ENCODE data around the gene TRIM2. TPM values are rescaled to one million over a fixed set of nuclear protein-coding genes. Genes with fewer than 3 reads are reported as not detected.
"Not testable (repeated sequence)": the region's sequence is repeated elsewhere in the genome, so short reads cannot be mapped to it uniquely, and the experiment has no call there.

Gene TRIM2
- polyA plus RNA-seq (2012; ENCODE audit: low read depth, missing spikeins): 0.54 TPM

DNA sequence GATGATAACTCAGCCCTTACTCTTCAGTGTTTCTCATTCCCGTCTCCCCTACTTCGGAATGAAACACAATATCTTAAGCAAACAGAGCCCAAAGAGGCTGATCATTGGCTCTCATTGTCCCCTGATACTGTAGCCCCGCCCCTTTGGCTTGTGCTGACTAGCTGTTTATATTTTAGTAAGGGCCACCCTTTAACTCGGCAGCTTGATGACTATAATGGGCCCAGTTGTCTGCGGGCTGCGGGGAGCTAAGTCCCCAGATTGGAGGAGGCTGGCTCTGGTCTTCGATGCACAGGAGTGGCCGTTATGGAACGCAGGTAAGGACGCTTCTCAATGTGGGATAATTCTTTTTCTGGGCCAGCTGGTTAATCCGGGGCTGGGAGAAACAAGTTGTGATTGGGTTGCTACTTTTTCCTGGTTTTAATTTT lies at the start of gene TRIM2:
Gene TRIM2 (plus strand): TSS at position 197 of the 425 bp plus-strand sequence. CDS start 88 bp downstream, at position 285.
- FAIRE-seq (no peak), DNase-seq (ENCODE audit: insufficient read length, low spot score) (no peak)
- TF ChIP-seq POU2F2 (IDR thresholded peaks at IDR 0.05; ENCODE audit: low read depth, low read length) (no peak), PAX5 (IDR thresholded peaks at IDR 0.05; ENCODE audit: insufficient read depth, low read length, severe bottlenecking) (no peak), SPI1 (IDR thresholded peaks at IDR 0.05; ENCODE audit: low read depth, low read length) (no peak), TAF1 (IDR thresholded peaks at IDR 0.05; ENCODE audit: low read depth, low read length) (no peak), POLR2AphosphoS5 (IDR thresholded peaks at IDR 0.05; ENCODE audit: low read depth, low read length) (no peak), POLR2A (IDR thresholded peaks at IDR 0.05; ENCODE audit: low read depth, low read length) (no peak)

DNA sequence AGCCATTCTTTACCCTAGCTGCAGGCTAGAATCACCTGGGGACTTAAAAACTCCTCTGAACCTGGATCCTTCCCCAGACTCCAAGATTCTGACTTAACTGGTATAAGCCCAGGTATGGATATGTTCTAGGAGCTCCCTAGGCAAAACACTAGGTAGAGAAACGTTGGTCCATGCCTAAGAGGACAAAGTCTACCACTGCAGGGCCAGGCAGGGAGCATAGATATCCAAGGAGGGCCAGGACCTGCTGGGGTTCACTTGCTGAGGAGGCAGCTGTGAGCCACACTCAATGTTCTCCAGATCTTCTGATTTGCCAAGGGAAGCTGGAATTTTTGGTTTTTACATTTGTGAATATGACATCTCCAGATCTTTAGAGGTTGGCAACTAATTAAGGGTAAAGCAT lies 48.6 kb upstream of the TRIM2 start:
- FAIRE-seq: no peak
- no peak for DNase-seq (ENCODE audit: insufficient read length, low spot score)
- TF ChIP-seq SPI1 (IDR thresholded peaks at IDR 0.05; ENCODE audit: low read depth, low read length): no peak
- no peak for TF ChIP-seq POLR2AphosphoS5 (IDR thresholded peaks at IDR 0.05; ENCODE audit: low read depth, low read length)

DNA sequence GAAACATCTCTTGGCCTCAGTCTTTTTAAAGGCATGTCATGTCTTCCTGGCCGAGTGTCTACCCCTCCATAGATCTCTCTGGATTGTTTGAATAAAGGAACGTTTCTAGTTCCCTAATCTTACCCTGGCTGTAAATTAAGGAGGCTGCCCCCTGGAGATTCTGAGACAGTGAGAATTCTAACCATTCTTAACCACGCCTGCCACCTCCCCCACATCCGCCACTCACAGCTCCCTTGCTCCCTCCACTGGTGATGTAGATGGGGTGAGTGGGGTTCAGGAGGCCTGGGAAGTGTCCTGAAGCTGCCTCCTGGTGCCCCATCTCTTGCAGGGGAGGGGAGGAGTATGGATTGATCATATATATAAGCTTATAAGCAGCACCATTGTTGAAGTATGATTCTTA lies 48.0 kb upstream of the TRIM2 start:
- TF ChIP-seq POLR2AphosphoS5 (IDR thresholded peaks at IDR 0.05; ENCODE audit: low read depth, low read length) (no peak), POLR2A (IDR thresholded peaks at IDR 0.05; ENCODE audit: low read depth, low read length) (no peak)
- FAIRE-seq: no peak

DNA sequence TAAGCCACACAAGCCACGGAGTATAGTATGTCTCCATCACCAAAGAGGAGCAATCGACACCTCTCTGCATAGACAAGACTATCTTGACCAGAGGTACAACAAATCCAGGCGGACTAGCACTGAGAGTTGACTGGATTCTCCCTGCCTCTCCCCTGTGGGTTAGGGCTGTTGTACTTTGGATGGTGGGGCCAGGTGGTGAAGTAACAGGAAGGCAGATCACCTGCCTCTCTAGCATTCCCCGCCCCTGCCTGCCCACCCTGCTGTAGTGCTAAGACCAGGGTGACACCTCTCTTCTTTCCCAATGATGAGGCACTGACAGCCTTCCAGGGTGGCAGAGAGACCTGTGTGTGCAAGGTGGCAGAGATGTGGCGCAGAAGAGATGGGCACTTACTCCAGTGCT lies 47.5 kb upstream of the TRIM2 start:
- TF ChIP-seq POU2F2 (IDR thresholded peaks at IDR 0.05; ENCODE audit: low read depth, low read length): no peak
- TF ChIP-seq SPI1 (IDR thresholded peaks at IDR 0.05; ENCODE audit: low read depth, low read length): no peak
- TF ChIP-seq POLR2A (IDR thresholded peaks at IDR 0.05; ENCODE audit: low read depth, low read length): no peak
- TF ChIP-seq PAX5 (IDR thresholded peaks at IDR 0.05; ENCODE audit: insufficient read depth, low read length, severe bottlenecking): no peak
- no peak for TF ChIP-seq POLR2AphosphoS5 (IDR thresholded peaks at IDR 0.05; ENCODE audit: low read depth, low read length)
- no peak for TF ChIP-seq TAF1 (IDR thresholded peaks at IDR 0.05; ENCODE audit: low read depth, low read length)
- FAIRE-seq (no peak), DNase-seq (ENCODE audit: insufficient read length, low spot score) (no peak)

More for the DNA sequence above, 48.0 kb upstream of the TRIM2 start:
- DNase-seq (ENCODE audit: insufficient read length, low spot score): no peak

DNA sequence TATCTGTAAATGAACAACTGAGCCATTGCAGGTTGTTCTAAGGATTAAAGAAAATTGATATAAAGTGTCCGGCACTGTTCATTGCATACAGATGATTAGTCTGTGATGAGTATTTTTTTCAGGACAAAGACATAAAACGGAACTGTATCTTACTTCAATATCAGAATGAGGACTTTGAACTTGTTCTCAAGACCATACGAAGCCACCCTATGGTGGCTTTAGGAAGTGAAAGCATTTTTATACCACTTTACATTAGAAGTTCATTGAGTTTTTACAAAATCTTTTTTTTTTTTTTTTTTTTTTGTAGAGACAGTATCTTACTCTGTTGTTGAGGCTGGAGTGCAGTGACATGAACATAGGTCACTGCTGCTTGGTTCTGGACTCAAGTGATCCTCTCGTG lies 45.2 kb upstream of the TRIM2 start:
- TF ChIP-seq POLR2A (IDR thresholded peaks at IDR 0.05; ENCODE audit: low read depth, low read length) (no peak), POLR2AphosphoS5 (IDR thresholded peaks at IDR 0.05; ENCODE audit: low read depth, low read length) (no peak), TAF1 (IDR thresholded peaks at IDR 0.05; ENCODE audit: low read depth, low read length) (no peak), PAX5 (IDR thresholded peaks at IDR 0.05; ENCODE audit: insufficient read depth, low read length, severe bottlenecking) (no peak), SPI1 (IDR thresholded peaks at IDR 0.05; ENCODE audit: low read depth, low read length) (no peak), POU2F2 (IDR thresholded peaks at IDR 0.05; ENCODE audit: low read depth, low read length) (no peak)
- DNase-seq (ENCODE audit: insufficient read length, low spot score) (no peak), FAIRE-seq (no peak)

DNA sequence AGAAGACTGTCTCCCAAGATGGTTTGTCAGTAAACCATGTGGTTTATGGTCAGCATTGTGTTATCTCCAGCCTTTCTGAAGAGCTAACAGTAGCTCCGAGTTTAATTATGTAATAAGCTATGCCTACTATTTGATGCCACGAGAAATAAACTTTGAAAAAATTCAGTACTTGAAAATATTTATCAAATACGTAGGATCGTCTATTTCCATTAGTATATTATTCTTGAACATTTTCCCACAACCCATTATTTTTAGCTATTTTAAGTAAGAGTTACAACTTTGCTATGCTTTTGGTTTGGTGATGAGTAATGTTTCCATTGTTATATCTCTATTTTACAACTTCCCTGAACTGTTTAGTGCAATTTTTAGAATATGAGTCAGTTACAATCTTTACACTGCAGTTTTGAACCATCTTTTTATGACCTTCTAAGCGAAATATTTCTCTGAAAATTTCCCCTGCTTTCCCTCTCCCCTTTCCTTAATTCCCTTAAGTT lies 44.5 kb upstream of the TRIM2 start:
- FAIRE-seq (no peak), DNase-seq (ENCODE audit: insufficient read length, low spot score) (no peak)
- TF ChIP-seq SPI1 (IDR thresholded peaks at IDR 0.05; ENCODE audit: low read depth, low read length) (no peak), POLR2AphosphoS5 (IDR thresholded peaks at IDR 0.05; ENCODE audit: low read depth, low read length) (no peak), PAX5 (IDR thresholded peaks at IDR 0.05; ENCODE audit: insufficient read depth, low read length, severe bottlenecking) (no peak), POU2F2 (IDR thresholded peaks at IDR 0.05; ENCODE audit: low read depth, low read length) (no peak), TAF1 (IDR thresholded peaks at IDR 0.05; ENCODE audit: low read depth, low read length) (no peak), POLR2A (IDR thresholded peaks at IDR 0.05; ENCODE audit: low read depth, low read length) (no peak)

DNA sequence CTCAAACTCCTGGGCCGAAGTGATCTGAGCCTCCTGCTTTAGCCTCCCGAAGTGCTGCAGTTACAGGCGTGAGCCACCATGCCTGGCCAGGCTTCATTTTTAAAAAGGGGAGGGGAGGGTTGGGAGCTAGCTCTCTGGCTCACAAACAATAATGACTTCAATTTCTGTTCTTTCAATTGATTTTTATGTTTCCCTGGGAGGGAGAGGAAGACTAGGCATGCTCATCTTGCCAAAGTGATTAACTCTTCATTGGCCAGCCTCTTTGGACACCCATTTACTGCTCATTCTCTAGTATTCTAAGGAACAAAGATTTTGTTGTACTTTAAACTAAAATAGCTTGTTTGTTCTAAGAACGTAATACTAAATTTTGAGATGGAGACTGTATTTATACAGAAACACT lies 43.4 kb upstream of the TRIM2 start:
- FAIRE-seq (no peak), DNase-seq (ENCODE audit: insufficient read length, low spot score) (no peak)
- TF ChIP-seq POU2F2 (IDR thresholded peaks at IDR 0.05; ENCODE audit: low read depth, low read length) (no peak), TAF1 (IDR thresholded peaks at IDR 0.05; ENCODE audit: low read depth, low read length) (no peak), SPI1 (IDR thresholded peaks at IDR 0.05; ENCODE audit: low read depth, low read length) (no peak), PAX5 (IDR thresholded peaks at IDR 0.05; ENCODE audit: insufficient read depth, low read length, severe bottlenecking) (no peak), POLR2A (IDR thresholded peaks at IDR 0.05; ENCODE audit: low read depth, low read length) (no peak)

DNA sequence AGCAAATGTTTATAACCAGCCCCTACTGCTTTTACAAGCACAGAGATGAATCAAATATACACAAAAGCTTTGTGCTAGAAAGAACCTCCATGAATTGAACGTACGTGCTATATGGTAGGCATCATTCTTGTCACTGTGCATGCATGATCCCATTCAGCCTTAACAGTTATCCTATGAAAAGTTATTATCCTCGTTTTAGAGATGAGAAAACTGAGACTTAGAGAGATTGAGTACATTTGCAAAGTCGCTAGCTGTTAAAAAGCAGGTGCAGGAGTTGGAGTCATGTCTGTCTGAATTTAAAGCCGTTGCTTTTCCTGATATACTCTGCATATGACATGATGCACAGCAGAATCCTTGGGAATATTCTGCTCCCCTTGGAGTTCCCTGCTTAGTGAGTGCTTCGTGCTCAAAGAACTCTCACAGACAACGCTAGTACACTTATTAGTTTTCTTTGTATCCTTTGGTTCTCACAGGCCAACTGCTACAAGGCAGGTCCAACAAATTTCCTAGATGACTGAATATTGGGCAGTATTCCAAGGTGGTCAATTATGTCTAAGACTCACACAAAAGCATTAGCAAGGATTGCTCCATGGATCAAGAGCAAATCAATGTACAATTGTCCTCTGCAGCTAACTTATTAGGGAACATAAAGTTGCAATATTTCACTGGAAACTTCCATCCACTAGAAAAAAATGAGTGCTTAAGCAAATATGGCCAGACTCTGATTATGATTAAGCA lies 42.8 kb upstream of the TRIM2 start:
- no peak for FAIRE-seq
- TF ChIP-seq POU2F2 (IDR thresholded peaks at IDR 0.05; ENCODE audit: low read depth, low read length): no peak
- no peak for TF ChIP-seq TAF1 (IDR thresholded peaks at IDR 0.05; ENCODE audit: low read depth, low read length)
- TF ChIP-seq POLR2A (IDR thresholded peaks at IDR 0.05; ENCODE audit: low read depth, low read length): no peak
- no peak for TF ChIP-seq PAX5 (IDR thresholded peaks at IDR 0.05; ENCODE audit: insufficient read depth, low read length, severe bottlenecking)
- no peak for TF ChIP-seq SPI1 (IDR thresholded peaks at IDR 0.05; ENCODE audit: low read depth, low read length)
- no peak for TF ChIP-seq POLR2AphosphoS5 (IDR thresholded peaks at IDR 0.05; ENCODE audit: low read depth, low read length)
- DNase-seq (ENCODE audit: insufficient read length, low spot score): no peak

DNA sequence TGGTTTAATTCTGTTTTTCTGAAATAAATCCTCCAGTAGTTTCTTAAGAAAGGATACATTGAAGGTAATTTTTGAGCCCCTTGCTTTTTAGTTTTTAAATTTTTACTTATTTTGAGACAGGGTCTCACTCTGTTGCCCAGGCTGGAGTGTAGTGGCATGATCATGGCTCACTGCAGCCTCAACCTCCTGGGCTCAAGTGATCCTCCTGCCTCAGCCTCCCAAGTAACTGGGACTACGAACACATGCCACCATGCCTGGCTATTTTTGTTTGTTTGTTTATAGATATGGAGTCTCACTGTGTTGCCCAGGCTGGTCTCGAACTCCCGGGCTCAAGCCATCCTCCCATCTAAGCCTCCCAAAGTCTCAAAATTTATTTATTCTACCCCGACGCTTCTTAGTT lies 39.0 kb upstream of the TRIM2 start:
- DNase-seq (ENCODE audit: insufficient read length, low spot score); FAIRE-seq: not testable (repeated sequence)

DNA sequence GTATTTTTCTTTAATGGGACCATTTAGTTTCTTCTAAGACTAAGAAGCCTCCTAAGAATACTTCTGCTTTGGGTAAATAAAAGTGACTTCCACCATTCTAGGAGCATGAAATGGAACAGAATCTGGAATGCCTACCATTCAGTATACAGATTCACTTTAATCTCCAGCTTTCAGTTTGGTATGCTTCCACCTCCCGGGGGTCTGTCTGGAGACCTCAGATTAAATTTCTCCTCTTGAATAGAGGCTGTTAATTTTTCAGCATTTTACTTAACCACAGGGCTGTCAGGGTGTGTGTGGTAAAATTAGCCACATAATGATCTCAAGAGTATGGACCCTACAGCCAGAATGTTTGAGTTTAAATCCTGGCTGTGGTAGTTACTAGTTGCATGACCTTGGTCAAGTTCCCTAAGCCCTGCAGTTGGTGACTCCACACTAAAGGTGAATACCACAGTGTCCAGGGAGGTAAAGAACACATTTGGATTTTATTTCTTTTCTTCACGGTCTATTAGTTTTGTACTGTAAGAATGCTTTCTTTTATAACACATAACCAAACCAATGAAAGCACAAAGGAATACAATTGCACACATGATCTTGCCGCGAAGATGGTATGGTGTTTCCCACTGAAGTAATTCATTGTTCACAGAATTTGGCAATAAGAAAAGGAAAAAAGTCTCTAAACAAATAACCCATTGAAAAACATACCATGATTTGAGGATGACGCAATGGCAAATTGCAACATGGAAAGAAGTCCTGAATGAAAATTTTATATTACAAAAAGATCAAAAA lies 37.3 kb upstream of the TRIM2 start:
- no peak for FAIRE-seq
- DNase-seq (ENCODE audit: insufficient read length, low spot score): no peak

More for the DNA sequence above, 37.3 kb upstream of the TRIM2 start:
- TF ChIP-seq SPI1 (IDR thresholded peaks at IDR 0.05; ENCODE audit: low read depth, low read length) (no peak), POLR2A (IDR thresholded peaks at IDR 0.05; ENCODE audit: low read depth, low read length) (no peak), POU2F2 (IDR thresholded peaks at IDR 0.05; ENCODE audit: low read depth, low read length) (no peak), POLR2AphosphoS5 (IDR thresholded peaks at IDR 0.05; ENCODE audit: low read depth, low read length) (no peak), PAX5 (IDR thresholded peaks at IDR 0.05; ENCODE audit: insufficient read depth, low read length, severe bottlenecking) (no peak), TAF1 (IDR thresholded peaks at IDR 0.05; ENCODE audit: low read depth, low read length) (no peak)

All from GM12891 (cell line).